IMR-90 (cell line): ENCODE measurements around the gene ARHGEF38. TPM values are rescaled to one million over a fixed set of nuclear protein-coding genes. Genes with fewer than 3 reads are reported as not detected.

Experiments
- ATAC-seq: fragments of 200-7000 bp; cut with Tn5 transposase; 2 replicates; pipeline ENCODE4 v1.9.1; 2020; ENCODE audit warnings: low read depth, mild to moderate bottlenecking, moderate library complexity
- BruUV-seq: library from RNA; stranded (reverse); fragments of 400-500 nt; replicated peaks from 2 replicates; lab custom pipeline; 2021; lab: Mats Ljungman, UMichigan
- CTCF ChIA-PET: fragments of 300-600 bp; formaldehyde crosslinking; extraction: SDS; loops from one replicate; lab custom pipeline; 2021; ENCODE audit warnings: antibody characterized with exemption; lab: Yijun Ruan, JAX
- POLR2A ChIA-PET: fragments of 300-600 bp; sonication (Branson Sonifier 250); formaldehyde crosslinking; loops from one replicate; lab custom pipeline; 2022; ENCODE audit warnings: antibody characterized with exemption; ENCODE audit not compliant: unreplicated experiment; lab: Charles Lee
- DNase-seq: peaks from one replicate; pipeline ENCODE4 v3.0.0; 2013
- H2AFZ ChIP-seq: replicated peaks from 2 replicates; pipeline ENCODE3; 2013; ENCODE audit warnings: low read length, mild to moderate bottlenecking; ENCODE audit not compliant: poor library complexity
- H2AK5ac ChIP-seq: 2 replicates; pipeline ENCODE4 v1.6.1; 2013; ENCODE audit warnings: low read depth, low read length, inconsistent platforms
- H2AK9ac ChIP-seq: replicated peaks from 2 replicates; pipeline ENCODE3; 2013; ENCODE audit warnings: mild to moderate bottlenecking, low read depth, low read length, moderate library complexity; ENCODE audit not compliant: poor library complexity
- H2BK120ac ChIP-seq: 2 replicates; pipeline ENCODE4 v1.6.1; 2013; ENCODE audit warnings: low read depth, low read length, inconsistent platforms
- H2BK15ac ChIP-seq: 3 replicates; pipeline ENCODE4 v1.6.1; 2013; ENCODE audit warnings: low read depth, low read length, inconsistent platforms
- H2BK20ac ChIP-seq: 2 replicates; pipeline ENCODE4 v1.6.1; 2013; ENCODE audit warnings: low read depth, mild to moderate bottlenecking, inconsistent platforms, low read length, moderate library complexity
- H2BK5ac ChIP-seq: 2 replicates; pipeline ENCODE4 v1.6.1; 2013; ENCODE audit warnings: mild to moderate bottlenecking, low read depth, low read length, inconsistent platforms; ENCODE audit not compliant: poor library complexity, severe bottlenecking
- H3K14ac ChIP-seq: replicated peaks from 2 replicates; pipeline ENCODE4 v1.6.1; 2013; ENCODE audit warnings: low read depth, low read length, inconsistent platforms
- H3K18ac ChIP-seq: 2 replicates; pipeline ENCODE4 v1.6.1; 2013; ENCODE audit warnings: low read depth, low read length, control low read depth
- H3K23ac ChIP-seq: 2 replicates; pipeline ENCODE4 v1.6.1; 2013; ENCODE audit warnings: low read depth, low read length, inconsistent platforms
- H3K27ac ChIP-seq: 2 replicates; pipeline ENCODE4 v1.5.1; 2013; ENCODE audit warnings: mild to moderate bottlenecking, control low read depth, low read length; ENCODE audit not compliant: insufficient read depth
- H3K27me3 ChIP-seq: 2 replicates; pipeline ENCODE4 v1.6.1; 2013; ENCODE audit warnings: low read length; ENCODE audit not compliant: control insufficient read depth, insufficient read depth
- H3K36me3 ChIP-seq: 2 replicates; pipeline ENCODE4 v1.6.1; 2013; ENCODE audit warnings: low read length, mixed read lengths; ENCODE audit not compliant: control insufficient read depth, insufficient read depth
- H3K4ac ChIP-seq: 2 replicates; pipeline ENCODE4 v1.6.1; 2013; ENCODE audit warnings: low read depth, low read length, inconsistent platforms
- H3K4me1 ChIP-seq: 2 replicates; pipeline ENCODE4 v1.6.1; 2013; ENCODE audit warnings: low read length, mixed read lengths; ENCODE audit not compliant: control insufficient read depth, insufficient read depth
- H3K4me2 ChIP-seq: 2 replicates; pipeline ENCODE4 v1.6.1; 2013; ENCODE audit warnings: low read depth, mild to moderate bottlenecking, control low read depth, low read length, moderate library complexity
- H3K4me3 ChIP-seq: 2 replicates; pipeline ENCODE4 v1.5.1; 2013; ENCODE audit warnings: low read depth, mild to moderate bottlenecking, control low read depth, low read length, moderate library complexity; ENCODE audit not compliant: insufficient read depth
- H3K56ac ChIP-seq: 2 replicates; pipeline ENCODE4 v1.6.1; 2013; ENCODE audit warnings: low read length, inconsistent platforms; ENCODE audit not compliant: insufficient read depth; ENCODE audit errors: extremely low read depth
- H3K79me1 ChIP-seq, 2 experiments: 2 replicates each; pipeline ENCODE4 v1.6.1; 2013; ENCODE audit warnings: low read length in 2 of 2, inconsistent platforms in 1 of 2, low read depth in 1 of 2
- H3K9ac ChIP-seq: 2 replicates; pipeline ENCODE4 v1.6.1; 2013; ENCODE audit warnings: low read depth, low read length, control low read depth
- H3K9me1 ChIP-seq: 2 replicates; pipeline ENCODE4 v1.6.1; 2013; ENCODE audit warnings: low read length, inconsistent platforms; ENCODE audit not compliant: insufficient read depth
- H3K9me3 ChIP-seq: 2 replicates; pipeline ENCODE4 v1.6.1; 2013; ENCODE audit warnings: low read length; ENCODE audit not compliant: control insufficient read depth, insufficient read depth
- H4K20me1 ChIP-seq: 2 replicates; pipeline ENCODE4 v1.6.1; 2013; ENCODE audit warnings: low read length, inconsistent platforms; ENCODE audit not compliant: insufficient read depth
- H4K5ac ChIP-seq: 2 replicates; pipeline ENCODE4 v1.6.1; 2013; ENCODE audit warnings: mild to moderate bottlenecking, low read depth, low read length, control low read depth
- H4K8ac ChIP-seq, 2 experiments: 2 replicates each; pipeline ENCODE4 v1.6.1; 2013; ENCODE audit warnings: low read depth in 2 of 2, low read length in 2 of 2, control low read depth in 1 of 2, inconsistent platforms in 1 of 2
- H4K91ac ChIP-seq: 2 replicates; pipeline ENCODE4 v1.6.1; 2013; ENCODE audit warnings: low read depth, low read length, inconsistent platforms; ENCODE audit not compliant: insufficient read depth
- CHD1 ChIP-seq: IDR thresholded peaks from 2 replicates; pipeline ENCODE4 v1.6.1; 2012; ENCODE audit warnings: low read depth, low read length, improper control_type of control experiment
- FOS ChIP-seq: fragments of 150-350 bp; IDR thresholded peaks from 2 replicates; pipeline ENCODE4 v1.6.1; 2016; ENCODE audit warnings: low read depth, low read length
- MAFK ChIP-seq: IDR thresholded peaks from 2 replicates; pipeline ENCODE4 v1.6.1; 2012; ENCODE audit warnings: low read depth, low read length, improper control_type of control experiment
- POLR2A ChIP-seq: IDR thresholded peaks from 2 replicates; pipeline ENCODE4 v1.6.1; 2012; ENCODE audit warnings: mild to moderate bottlenecking, low read depth, low read length
- RAD21 ChIP-seq: IDR thresholded peaks from 2 replicates; pipeline ENCODE4 v1.6.1; 2012; ENCODE audit warnings: low read length, improper control_type of control experiment
- RFX5 ChIP-seq: IDR thresholded peaks from 2 replicates; pipeline ENCODE4 v1.8.0; 2012; ENCODE audit warnings: low read depth, mild to moderate bottlenecking, low read length, moderate library complexity
- SMC3 ChIP-seq: fragments of 150-350 bp; IDR thresholded peaks from 2 replicates; pipeline ENCODE4 v1.6.1; 2016; ENCODE audit warnings: low read depth, mild to moderate bottlenecking, antibody characterized with exemption, low read length, moderate library complexity
- WGBS, 2 experiments: methylation state at CpG; one replicate each; pipeline versions ENCODE4 v1.1.5 to v1.1.7; 2013; ENCODE audit warnings: missing lambda C conversion rate in 2 of 2; ENCODE audit not compliant: insufficient read length in 1 of 2; ENCODE audit errors: extremely low coverage in 2 of 2; 5-methylcytosine and 5-hydroxymethylcytosine counted together
- dilution Hi-C: fragments of 300-500 bp; cut with HindIII; formaldehyde crosslinking; loops from one replicate; pipeline ENCODE4 v1.14.3; 2018; ENCODE audit warnings: low sequenced_read_pairs; ENCODE audit not compliant: unreplicated experiment
- in situ Hi-C: fragments of 300-500 bp; cut with MboI; formaldehyde crosslinking; loops from 3 replicates; pipeline ENCODE4 v1.14.3; 2019; ENCODE audit warnings: low sequenced_read_pairs, inconsistent platforms, mixed read lengths
- intact Hi-C: fragments of 100-400 bp; cut with micrococcal nuclease; formaldehyde crosslinking; loops from 2 replicates; pipeline ENCODE4 v1.10.0; 2022
- polyA plus RNA-seq, 3 experiments: library from polyadenylated mRNA; depleted of rRNA; stranded (reverse); fragments of >200 nt; gene quantifications; 2 replicates each; pipeline ENCODE4 v1.2.3, GENCODE V29; 2012; ENCODE audit warnings: low replicate concordance in 1 of 3
- total RNA-seq: library from RNA; depleted of rRNA; stranded (reverse); fragments of >200 nt; gene quantifications from 2 replicates; pipeline ENCODE4 v1.2.3, GENCODE V29; 2012
- TF ChIP-seq, protein P1 (sequence below): conservative IDR thresholded peaks from 2 replicates; pipeline ENCODE4 v1.5.1; 2012; ENCODE audit warnings: mild to moderate bottlenecking, low read depth, low read length, improper control_type of control experiment
- TF ChIP-seq, protein P2 (sequence below): fragments of 150-350 bp; IDR thresholded peaks from 2 replicates; pipeline ENCODE4 v1.6.1; 2017; ENCODE audit warnings: mild to moderate bottlenecking, antibody characterized with exemption, low read length, low read depth

Gene ARHGEF38
- total and polyA plus RNA-seq, 2 of the 4 experiments (the other 2 are of a cell fraction): not detected

DNA sequence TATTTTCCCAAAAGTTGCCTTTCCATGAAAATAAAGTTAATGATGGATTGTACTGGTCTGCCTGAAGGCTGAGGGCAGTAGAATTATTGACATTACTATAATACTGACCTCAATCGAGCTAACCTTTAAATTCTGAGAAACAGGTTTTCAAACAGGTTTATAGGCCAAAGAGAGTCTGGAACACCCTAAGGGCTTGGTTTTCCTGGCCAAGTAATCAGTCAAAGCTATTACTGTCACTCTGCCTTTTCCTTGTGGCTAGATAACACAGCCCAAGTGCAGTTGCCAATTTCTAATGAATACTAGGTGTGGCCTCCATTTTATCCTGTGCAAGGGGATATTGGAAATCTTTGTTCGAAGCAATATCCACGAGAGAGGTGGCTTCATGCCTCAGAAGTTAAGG lies 80.8 kb downstream of the ARHGEF38 start:
- no peak for ATAC-seq
- no peak overlapping the region for H3K56ac ChIP-seq
- POLR2A ChIA-PET: no interaction called here

More for the DNA sequence above, 80.8 kb downstream of the ARHGEF38 start:
- BruUV-seq: no TSS peak
- H3K9me3 ChIP-seq: no peaks in the 10 kb centered on the region
- TF ChIP-seq, protein P1, sequence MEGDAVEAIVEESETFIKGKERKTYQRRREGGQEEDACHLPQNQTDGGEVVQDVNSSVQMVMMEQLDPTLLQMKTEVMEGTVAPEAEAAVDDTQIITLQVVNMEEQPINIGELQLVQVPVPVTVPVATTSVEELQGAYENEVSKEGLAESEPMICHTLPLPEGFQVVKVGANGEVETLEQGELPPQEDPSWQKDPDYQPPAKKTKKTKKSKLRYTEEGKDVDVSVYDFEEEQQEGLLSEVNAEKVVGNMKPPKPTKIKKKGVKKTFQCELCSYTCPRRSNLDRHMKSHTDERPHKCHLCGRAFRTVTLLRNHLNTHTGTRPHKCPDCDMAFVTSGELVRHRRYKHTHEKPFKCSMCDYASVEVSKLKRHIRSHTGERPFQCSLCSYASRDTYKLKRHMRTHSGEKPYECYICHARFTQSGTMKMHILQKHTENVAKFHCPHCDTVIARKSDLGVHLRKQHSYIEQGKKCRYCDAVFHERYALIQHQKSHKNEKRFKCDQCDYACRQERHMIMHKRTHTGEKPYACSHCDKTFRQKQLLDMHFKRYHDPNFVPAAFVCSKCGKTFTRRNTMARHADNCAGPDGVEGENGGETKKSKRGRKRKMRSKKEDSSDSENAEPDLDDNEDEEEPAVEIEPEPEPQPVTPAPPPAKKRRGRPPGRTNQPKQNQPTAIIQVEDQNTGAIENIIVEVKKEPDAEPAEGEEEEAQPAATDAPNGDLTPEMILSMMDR: no peak
- TF ChIP-seq POLR2A: no peak
- TF ChIP-seq CHD1: no peak
- TF ChIP-seq, protein P2, sequence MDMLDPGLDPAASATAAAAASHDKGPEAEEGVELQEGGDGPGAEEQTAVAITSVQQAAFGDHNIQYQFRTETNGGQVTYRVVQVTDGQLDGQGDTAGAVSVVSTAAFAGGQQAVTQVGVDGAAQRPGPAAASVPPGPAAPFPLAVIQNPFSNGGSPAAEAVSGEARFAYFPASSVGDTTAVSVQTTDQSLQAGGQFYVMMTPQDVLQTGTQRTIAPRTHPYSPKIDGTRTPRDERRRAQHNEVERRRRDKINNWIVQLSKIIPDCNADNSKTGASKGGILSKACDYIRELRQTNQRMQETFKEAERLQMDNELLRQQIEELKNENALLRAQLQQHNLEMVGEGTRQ: no peak
- TF ChIP-seq RAD21: no peak
- TF ChIP-seq FOS: no peak
- no peak for TF ChIP-seq SMC3
- no peak for TF ChIP-seq RFX5
- TF ChIP-seq MAFK: no peak
- no peak overlapping the region for H3K18ac ChIP-seq
- no peak overlapping the region for H2AK5ac ChIP-seq
- no peak overlapping the region for H3K4me2 ChIP-seq
- H4K5ac ChIP-seq: no peak overlapping the region
- H3K79me1 ChIP-seq: no peaks in the 10 kb centered on the region
- dilution Hi-C loops (no loop called here), intact Hi-C loops (no loop called here), in situ Hi-C loops (no loop called here)
- H2BK5ac ChIP-seq: no peak overlapping the region
- H3K9me1 ChIP-seq: no peaks in the 10 kb centered on the region
- H3K27me3 ChIP-seq: no peaks in the 10 kb centered on the region
- CTCF ChIA-PET: no interaction called here
- H3K36me3 ChIP-seq: no peaks in the 10 kb centered on the region
- no peak overlapping the region for H2AFZ ChIP-seq
- H2BK20ac ChIP-seq: no peak overlapping the region
- no peak overlapping the region for H4K91ac ChIP-seq
- H3K4me3 ChIP-seq: no peak overlapping the region
- no peak overlapping the region for H3K9ac ChIP-seq
- DNase-seq: no peak
- no peak overlapping the region for H3K23ac ChIP-seq
- no peaks in the 10 kb centered on the region for H4K20me1 ChIP-seq
- no peak overlapping the region for H2BK120ac ChIP-seq
- no peak overlapping the region for H3K14ac ChIP-seq
- H3K4ac ChIP-seq: no peak overlapping the region
- no peak overlapping the region for H4K8ac ChIP-seq
- no peaks in the 10 kb centered on the region for H3K4me1 ChIP-seq
- no peak overlapping the region for H2BK15ac ChIP-seq
- no peak overlapping the region for H2AK9ac ChIP-seq
- H3K27ac ChIP-seq: no peak overlapping the region
- no CpG with 5 or more reads among the region's 3 CpGs for WGBS, 2 experiments
